HCT116 (cell line): ENCODE data around the gene MAML3. TPM values are rescaled to one million over a fixed set of nuclear protein-coding genes. Genes with fewer than 3 reads are reported as not detected.

Source experiments
- ATAC-seq: fragments of 200-7000 bp; cut with Tn5 transposase; 2 replicates; pipeline ENCODE4 v1.9.1; 2020; ENCODE audit warnings: mild to moderate bottlenecking, moderate library complexity
- BruUV-seq: library from RNA; stranded (reverse); fragments of 400-500 nt; replicated peaks from 2 replicates; lab custom pipeline; 2021; lab: Mats Ljungman, UMichigan
- CTCF ChIA-PET: fragments of 300-600 bp; sonication (Branson Sonifier 250); formaldehyde crosslinking; loops from one replicate; lab custom pipeline; 2021; ENCODE audit warnings: antibody characterized with exemption; lab: Charles Lee
- POLR2A ChIA-PET: fragments of 300-600, 350-600 bp; sonication (Branson Sonifier 250); formaldehyde crosslinking; loops from one replicate; lab custom pipeline; 2021; ENCODE audit warnings: antibody characterized with exemption; lab: Charles Lee
- RAD21 ChIA-PET, 2 experiments: fragments of 300-600 bp; sonication (Branson Sonifier 250); formaldehyde crosslinking; loops; one replicate each; lab custom pipeline; 2023; ENCODE audit warnings: low total read pairs in 2 of 2; ENCODE audit not compliant: uncharacterized antibody in 2 of 2, unreplicated experiment in 2 of 2, low non-redundant PET in 1 of 2; lab: Charles Lee
- DNase-seq: peaks from one replicate; pipeline ENCODE4 v3.0.0-alpha.2; 2010; ENCODE audit warnings: low read depth, low spot score
- H2AFZ ChIP-seq: fragments of 200-600 bp; shearing (Covaris generic), sonication (generic); 2 replicates; pipeline ENCODE4 v1.6.1; 2017; ENCODE audit warnings: low read depth, mixed run types, mixed read lengths, antibody characterized with exemption, low read length; ENCODE audit not compliant: poor library complexity, severe bottlenecking
- H3K27ac ChIP-seq: 2 replicates; pipeline ENCODE4 v1.5.1; 2012; ENCODE audit warnings: low read depth, low read length
- H3K27me3 ChIP-seq: fragments of 200-600 bp; sonication (generic); 2 replicates; pipeline ENCODE4 v1.6.1; 2016; ENCODE audit warnings: mixed run types, low read length, mixed read lengths; ENCODE audit not compliant: insufficient read depth
- H3K36me3 ChIP-seq, 2 experiments: fragments of 200-500 bp in 1 of 2; fragments of 200-600 bp in 1 of 2; sonication (Bioruptor generic) in 1 of 2; sonication (generic) in 1 of 2; 2 replicates each; pipeline versions ENCODE4 v1.5.1 to v1.6.1; 2014 to 2016; ENCODE audit warnings: low read length in 2 of 2, inconsistent platforms in 1 of 2, mixed read lengths in 1 of 2, mixed run types in 1 of 2; ENCODE audit not compliant: insufficient read depth in 2 of 2, control insufficient read depth in 1 of 2
- H3K4me1 ChIP-seq, 2 experiments: fragments of 200-600 bp in 1 of 2; sonication (generic) in 1 of 2; 2 replicates each; pipeline versions ENCODE4 v1.5.1 to v1.6.1; 2012 to 2017; ENCODE audit warnings: low read length in 2 of 2, inconsistent platforms in 1 of 2, mild to moderate bottlenecking in 1 of 2, mixed read lengths in 1 of 2, mixed run types in 1 of 2, moderate library complexity in 1 of 2; ENCODE audit not compliant: insufficient read depth in 2 of 2, control insufficient read depth in 1 of 2
- H3K4me2 ChIP-seq: fragments of 200-600 bp; sonication (generic); 2 replicates; pipeline ENCODE4 v1.6.1; 2017; ENCODE audit warnings: mixed run types, low read length, mixed read lengths
- H3K4me3 ChIP-seq, 2 experiments: fragments of 200-600 bp in 1 of 2; sonication (generic) in 1 of 2; replicated peaks in 1 of 2; 2 replicates each; pipeline ENCODE4 v1.5.1; 2011 to 2016; ENCODE audit warnings: low read length in 2 of 2, control low read depth in 1 of 2, low read depth in 1 of 2, mild to moderate bottlenecking in 1 of 2, mixed read lengths in 1 of 2, mixed run types in 1 of 2
- H3K79me2 ChIP-seq: fragments of 200-600 bp; sonication (generic); 2 replicates; pipeline ENCODE4 v1.6.1; 2017; ENCODE audit warnings: mild to moderate bottlenecking, mixed run types, low read length, moderate library complexity, mixed read lengths; ENCODE audit not compliant: insufficient read depth
- H3K9ac ChIP-seq: fragments of 200-600 bp; sonication (generic); 2 replicates; pipeline ENCODE4 v1.6.1; 2016; ENCODE audit warnings: low read length, mixed read lengths
- H3K9me2 ChIP-seq: fragments of 200-600 bp; sonication (generic), shearing (Covaris generic); 2 replicates; pipeline ENCODE4 v1.6.1; 2017; ENCODE audit warnings: mixed run types, mild to moderate bottlenecking, moderate library complexity; ENCODE audit not compliant: insufficient read depth
- H3K9me3 ChIP-seq, 2 experiments: fragments of 200-500 bp in 1 of 2; fragments of 200-600 bp in 1 of 2; sonication (Bioruptor generic) in 1 of 2; sonication (generic) in 1 of 2; 2 replicates each; pipeline ENCODE4 v1.6.1; 2014 to 2017; ENCODE audit warnings: low read length in 2 of 2, mixed read lengths in 2 of 2, inconsistent platforms in 1 of 2, low read depth in 1 of 2, mild to moderate bottlenecking in 1 of 2, mixed run types in 1 of 2, moderate library complexity in 1 of 2; ENCODE audit not compliant: control insufficient read depth in 1 of 2, insufficient read depth in 1 of 2
- H4K20me1 ChIP-seq: fragments of 200-600 bp; sonication (generic), shearing (Covaris generic); 2 replicates; pipeline ENCODE4 v1.6.1; 2017; ENCODE audit warnings: mixed run types, mild to moderate bottlenecking, moderate library complexity; ENCODE audit not compliant: insufficient read depth
- CBX3 ChIP-seq: IDR thresholded peaks from 2 replicates; pipeline ENCODE4 v1.6.1; 2012; ENCODE audit warnings: low read depth
- EGR1 ChIP-seq: IDR thresholded peaks from 2 replicates; pipeline ENCODE4 v1.6.1; 2012; ENCODE audit warnings: low read depth
- ELF1 ChIP-seq: IDR thresholded peaks from 2 replicates; pipeline ENCODE4 v1.6.1; 2012; ENCODE audit warnings: low read depth, borderline replicate concordance
- JUND ChIP-seq: IDR thresholded peaks from 2 replicates; pipeline ENCODE4 v1.6.1; 2012
- POLR2A ChIP-seq: IDR thresholded peaks from 2 replicates; pipeline ENCODE4 v1.7.0; 2011; ENCODE audit warnings: borderline replicate concordance; ENCODE audit not compliant: insufficient read depth, insufficient read length; ENCODE audit errors: extremely low read depth
- RAD21 ChIP-seq: IDR thresholded peaks from 2 replicates; pipeline ENCODE4 v1.6.1; 2012; ENCODE audit warnings: low read depth, mild to moderate bottlenecking
- SIN3A ChIP-seq: IDR thresholded peaks from 2 replicates; pipeline ENCODE4 v1.6.1; 2012; ENCODE audit warnings: low read depth
- SP1 ChIP-seq: IDR thresholded peaks from 2 replicates; pipeline ENCODE4 v1.6.1; 2012; ENCODE audit warnings: low read depth
- SRF ChIP-seq: IDR thresholded peaks from 2 replicates; pipeline ENCODE4 v1.6.1; 2012; ENCODE audit warnings: low read depth
- YY1 ChIP-seq: IDR thresholded peaks from 2 replicates; pipeline ENCODE4 v1.6.1; 2011; ENCODE audit warnings: low read length, low read depth, moderate library complexity, mild to moderate bottlenecking; ENCODE audit not compliant: insufficient replicate concordance; ENCODE audit errors: extremely low read depth
- ZNF274 ChIP-seq: fragments of 200-500 bp; sonication (Bioruptor generic); IDR thresholded peaks from 2 replicates; pipeline ENCODE4 v1.6.1; 2014; ENCODE audit warnings: mild to moderate bottlenecking, low read depth, low read length, inconsistent platforms
- intact Hi-C: fragments of 100-400 bp; cut with micrococcal nuclease; formaldehyde crosslinking; loops from 2 replicates; pipeline ENCODE4 v1.10.0; 2022
- total RNA-seq: library from RNA; stranded (reverse); gene quantifications from one replicate; pipeline ENCODE4 v1.2.1, GENCODE V29; 2021; ENCODE audit not compliant: unreplicated experiment
- TF ChIP-seq, protein P1 (sequence below): IDR thresholded peaks from 2 replicates; pipeline ENCODE4 v1.6.1; 2012
- TF ChIP-seq, protein P2 (sequence below), 3 experiments: fragments of 200-600 bp in 1 of 3; sonication (generic) in 1 of 3; IDR thresholded peaks in 2 of 3; conservative IDR thresholded peaks in 1 of 3; 2 replicates each; pipeline ENCODE4 v1.5.1; 2012 to 2017; ENCODE audit warnings: low read depth in 2 of 3, low read length in 2 of 3, antibody characterized with exemption in 1 of 3, borderline replicate concordance in 1 of 3, control low read depth in 1 of 3, mild to moderate bottlenecking in 1 of 3, mixed read lengths in 1 of 3, mixed run types in 1 of 3, moderate library complexity in 1 of 3; ENCODE audit not compliant: insufficient read depth in 1 of 3

The MAML3 gene
- total RNA-seq, 1 experiment from 2014 or later, result 3.1 TPM

DNA sequence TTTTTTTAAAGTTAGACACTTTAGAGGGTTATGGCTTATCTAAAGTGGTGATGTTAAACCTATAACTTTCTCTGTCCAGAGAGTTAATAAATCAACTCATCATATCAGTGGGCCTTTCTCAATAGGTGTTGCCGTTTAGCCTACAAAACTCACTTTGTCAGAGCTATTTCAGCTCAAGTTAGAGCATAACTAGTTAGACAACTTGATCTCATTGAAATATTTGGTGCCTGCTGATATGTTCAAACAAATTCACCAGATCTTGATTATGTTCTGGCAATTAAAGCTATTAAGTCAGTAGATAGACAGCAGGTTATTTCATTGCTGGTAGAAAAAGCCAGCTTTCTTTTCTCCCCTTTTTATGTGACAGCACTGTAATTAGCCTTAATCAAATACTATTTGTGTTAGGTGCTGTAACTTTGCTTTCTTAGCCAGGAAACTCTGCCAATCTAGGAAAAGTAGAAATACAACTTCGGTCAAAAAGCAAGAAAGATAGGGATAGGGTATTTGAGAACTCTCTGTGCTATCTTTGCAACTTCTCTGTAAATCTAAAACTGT is 191.8 kb downstream of the MAML3 start:
- no peaks in the 10 kb centered on the region for H3K4me1 ChIP-seq
- H3K4me3 ChIP-seq, result no peak overlapping the region
- no peak for TF ChIP-seq YY1
- no peak for TF ChIP-seq ELF1
- TF ChIP-seq JUND, result no peak
- TF ChIP-seq SIN3A, result no peak
- TF ChIP-seq, protein P1, sequence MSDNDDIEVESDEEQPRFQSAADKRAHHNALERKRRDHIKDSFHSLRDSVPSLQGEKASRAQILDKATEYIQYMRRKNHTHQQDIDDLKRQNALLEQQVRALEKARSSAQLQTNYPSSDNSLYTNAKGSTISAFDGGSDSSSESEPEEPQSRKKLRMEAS, result no peak
- TF ChIP-seq, protein P2, sequence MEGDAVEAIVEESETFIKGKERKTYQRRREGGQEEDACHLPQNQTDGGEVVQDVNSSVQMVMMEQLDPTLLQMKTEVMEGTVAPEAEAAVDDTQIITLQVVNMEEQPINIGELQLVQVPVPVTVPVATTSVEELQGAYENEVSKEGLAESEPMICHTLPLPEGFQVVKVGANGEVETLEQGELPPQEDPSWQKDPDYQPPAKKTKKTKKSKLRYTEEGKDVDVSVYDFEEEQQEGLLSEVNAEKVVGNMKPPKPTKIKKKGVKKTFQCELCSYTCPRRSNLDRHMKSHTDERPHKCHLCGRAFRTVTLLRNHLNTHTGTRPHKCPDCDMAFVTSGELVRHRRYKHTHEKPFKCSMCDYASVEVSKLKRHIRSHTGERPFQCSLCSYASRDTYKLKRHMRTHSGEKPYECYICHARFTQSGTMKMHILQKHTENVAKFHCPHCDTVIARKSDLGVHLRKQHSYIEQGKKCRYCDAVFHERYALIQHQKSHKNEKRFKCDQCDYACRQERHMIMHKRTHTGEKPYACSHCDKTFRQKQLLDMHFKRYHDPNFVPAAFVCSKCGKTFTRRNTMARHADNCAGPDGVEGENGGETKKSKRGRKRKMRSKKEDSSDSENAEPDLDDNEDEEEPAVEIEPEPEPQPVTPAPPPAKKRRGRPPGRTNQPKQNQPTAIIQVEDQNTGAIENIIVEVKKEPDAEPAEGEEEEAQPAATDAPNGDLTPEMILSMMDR (IDR thresholded peaks at IDR 0.05 in 2 of 3, conservative IDR thresholded peaks at IDR 0.05 in 1 of 3; ENCODE audit: borderline replicate concordance in 1 of 3, insufficient read depth in 1 of 3, low read depth in 2 of 3, low read length in 2 of 3), result no peak
- no peak for TF ChIP-seq EGR1
- TF ChIP-seq POLR2A, result no peak
- no peak for TF ChIP-seq CBX3
- no peak for TF ChIP-seq ZNF274
- no peak for TF ChIP-seq RAD21
- no peak for TF ChIP-seq SP1
- no peak for TF ChIP-seq SRF
- TF ChIP-seq, all 23 proteins: peak for 0
- Histone ChIP-seq H3K9me2 (no peaks in the 10 kb centered on the region), H3K27me3 (peaks cover 11% of the 10 kb centered on the region; the same call in 1 of the 2 replicates), H3K4me2 (no peak overlapping the region), H4K20me1 (no peaks in the 10 kb centered on the region), H3K27ac (no peak overlapping the region), H2AFZ (no peak overlapping the region), H3K9ac (no peak overlapping the region), H3K9me3 (no peaks in the 10 kb centered on the region), H3K36me3 (no peaks in the 10 kb centered on the region), H3K79me2 (no peaks in the 10 kb centered on the region)
- ATAC-seq (no peak), DNase-seq (no peak)
- intact Hi-C loops, result no loop called here
- ChIA-PET RAD21 (no interaction called here), CTCF (no interaction called here), POLR2A (no interaction called here)
- BruUV-seq, result no TSS peak
